Transverse colon (tissue), 4 donors: Measurements from ENCODE around the gene SMAD2.

Experiments
- POLR2A ChIP-seq: fragments of 450-650 bp; IDR thresholded peaks from one replicate; pipeline ENCODE4 v1.6.1; 2016; ENCODE audit warnings: antibody characterized with exemption, mild to moderate bottlenecking, moderate library complexity
- POLR2AphosphoS5 ChIP-seq, 3 donors: sonication (generic); formaldehyde crosslinking; IDR thresholded peaks; one replicate each; pipeline ENCODE4 v1.6.1; 2016; ENCODE audit warnings: antibody characterized with exemption in 3 of 3
- TF ChIP-seq, protein P1 (sequence below), 5 experiments: fragments of 200-600 bp in 3 of 5; fragments of 450-650 bp in 2 of 5; sonication (generic) in 3 of 5; IDR thresholded peaks; 1 replicate in 2 of 5; 2 replicates in 3 of 5; pipeline ENCODE4 v1.5.1; 2016 to 2017; ENCODE audit warnings: antibody characterized with exemption in 5 of 5, inconsistent platforms in 3 of 5, mild to moderate bottlenecking in 2 of 5, moderate library complexity in 1 of 5

- TF ChIP-seq, protein P1, sequence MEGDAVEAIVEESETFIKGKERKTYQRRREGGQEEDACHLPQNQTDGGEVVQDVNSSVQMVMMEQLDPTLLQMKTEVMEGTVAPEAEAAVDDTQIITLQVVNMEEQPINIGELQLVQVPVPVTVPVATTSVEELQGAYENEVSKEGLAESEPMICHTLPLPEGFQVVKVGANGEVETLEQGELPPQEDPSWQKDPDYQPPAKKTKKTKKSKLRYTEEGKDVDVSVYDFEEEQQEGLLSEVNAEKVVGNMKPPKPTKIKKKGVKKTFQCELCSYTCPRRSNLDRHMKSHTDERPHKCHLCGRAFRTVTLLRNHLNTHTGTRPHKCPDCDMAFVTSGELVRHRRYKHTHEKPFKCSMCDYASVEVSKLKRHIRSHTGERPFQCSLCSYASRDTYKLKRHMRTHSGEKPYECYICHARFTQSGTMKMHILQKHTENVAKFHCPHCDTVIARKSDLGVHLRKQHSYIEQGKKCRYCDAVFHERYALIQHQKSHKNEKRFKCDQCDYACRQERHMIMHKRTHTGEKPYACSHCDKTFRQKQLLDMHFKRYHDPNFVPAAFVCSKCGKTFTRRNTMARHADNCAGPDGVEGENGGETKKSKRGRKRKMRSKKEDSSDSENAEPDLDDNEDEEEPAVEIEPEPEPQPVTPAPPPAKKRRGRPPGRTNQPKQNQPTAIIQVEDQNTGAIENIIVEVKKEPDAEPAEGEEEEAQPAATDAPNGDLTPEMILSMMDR (IDR thresholded peaks at IDR 0.05) = no peak
- TF ChIP-seq POLR2A = no peak
- TF ChIP-seq POLR2AphosphoS5 (IDR thresholded peaks at IDR 0.05) = no peak
Measured at GRCh38 chr18:47791461-47791985, 138.9 kb downstream of the SMAD2 start.
